HEK293 (cell line): ENCODE measurements around the gene CTDSP2.

Experiments used
- CTCF ChIP-seq: fragments of 450-650 bp; formaldehyde crosslinking; IDR thresholded peaks from 2 replicates; pipeline ENCODE4 v1.5.1; 2016; ENCODE audit warnings: missing biosample characterization, missing genetic modification characterization
- ZNF626 ChIP-seq: fragments of 450-650 bp; sonication (Bioruptor Pico); formaldehyde crosslinking; IDR thresholded peaks from 2 replicates; pipeline ENCODE4 v1.5.1; 2018; ENCODE audit warnings: missing biosample characterization, missing genetic modification characterization, inconsistent platforms
- ZNF747 ChIP-seq: fragments of 450-650 bp; formaldehyde crosslinking; IDR thresholded peaks from 2 replicates; pipeline ENCODE4 v1.5.1; 2016; ENCODE audit warnings: missing biosample characterization, missing genetic modification characterization
- ZSCAN30 ChIP-seq: fragments of 450-650 bp; IDR thresholded peaks from 2 replicates; pipeline ENCODE4 v1.5.1; 2018; ENCODE audit warnings: missing biosample characterization, mild to moderate bottlenecking, missing genetic modification characterization, moderate library complexity
- TF ChIP-seq, protein P1 (sequence below): fragments of 450-650 bp; IDR thresholded peaks from 2 replicates; pipeline ENCODE4 v1.5.1; 2018; ENCODE audit warnings: missing biosample characterization, mild to moderate bottlenecking, missing genetic modification characterization
- TF ChIP-seq, protein P2 (sequence below): sonication (generic); formaldehyde crosslinking; IDR thresholded peaks from 2 replicates; pipeline ENCODE4 v1.8.1; 2022; ENCODE audit warnings: mild to moderate bottlenecking, moderate library complexity, missing genetic modification reagents
- TF ChIP-seq, protein P3 (sequence below): fragments of 450-650 bp; formaldehyde crosslinking; IDR thresholded peaks from 2 replicates; pipeline ENCODE4 v1.5.1; 2016; ENCODE audit warnings: missing biosample characterization, missing genetic modification characterization, low read depth

DNA sequence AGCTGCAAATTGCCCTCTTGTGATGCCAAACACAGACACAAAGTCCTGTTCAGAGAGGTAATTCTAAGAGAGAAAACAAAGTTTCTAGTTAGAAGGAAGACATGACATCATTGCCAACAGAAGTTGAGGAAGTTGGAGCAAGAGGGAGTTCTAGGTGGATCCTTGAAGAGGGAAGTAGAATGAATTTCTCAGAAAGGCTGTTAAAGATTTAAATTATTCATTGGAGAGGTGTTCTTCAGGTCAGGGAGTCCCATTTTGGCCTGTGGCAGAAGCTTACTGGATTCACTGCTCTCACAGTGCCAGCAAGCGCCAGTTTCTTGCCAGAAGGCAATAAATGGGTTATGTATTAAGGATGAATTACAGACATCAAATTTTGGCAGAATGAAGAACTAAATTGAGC lies 48.6 kb downstream of the CTDSP2 start:
- TF ChIP-seq ZSCAN30 (tag by site-specific recombination) = no peak
- TF ChIP-seq CTCF (tag by site-specific recombination) = no peak
- TF ChIP-seq ZNF626 (tag by site-specific recombination) = no peak
- no peak for TF ChIP-seq ZNF747
- TF ChIP-seq, protein P1, sequence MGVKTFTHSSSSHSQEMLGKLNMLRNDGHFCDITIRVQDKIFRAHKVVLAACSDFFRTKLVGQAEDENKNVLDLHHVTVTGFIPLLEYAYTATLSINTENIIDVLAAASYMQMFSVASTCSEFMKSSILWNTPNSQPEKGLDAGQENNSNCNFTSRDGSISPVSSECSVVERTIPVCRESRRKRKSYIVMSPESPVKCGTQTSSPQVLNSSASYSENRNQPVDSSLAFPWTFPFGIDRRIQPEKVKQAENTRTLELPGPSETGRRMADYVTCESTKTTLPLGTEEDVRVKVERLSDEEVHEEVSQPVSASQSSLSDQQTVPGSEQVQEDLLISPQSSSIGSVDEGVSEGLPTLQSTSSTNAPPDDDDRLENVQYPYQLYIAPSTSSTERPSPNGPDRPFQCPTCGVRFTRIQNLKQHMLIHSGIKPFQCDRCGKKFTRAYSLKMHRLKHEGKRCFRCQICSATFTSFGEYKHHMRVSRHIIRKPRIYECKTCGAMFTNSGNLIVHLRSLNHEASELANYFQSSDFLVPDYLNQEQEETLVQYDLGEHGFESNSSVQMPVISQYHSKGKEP (tag by site-specific recombination) = no peak
- TF ChIP-seq, protein P2, sequence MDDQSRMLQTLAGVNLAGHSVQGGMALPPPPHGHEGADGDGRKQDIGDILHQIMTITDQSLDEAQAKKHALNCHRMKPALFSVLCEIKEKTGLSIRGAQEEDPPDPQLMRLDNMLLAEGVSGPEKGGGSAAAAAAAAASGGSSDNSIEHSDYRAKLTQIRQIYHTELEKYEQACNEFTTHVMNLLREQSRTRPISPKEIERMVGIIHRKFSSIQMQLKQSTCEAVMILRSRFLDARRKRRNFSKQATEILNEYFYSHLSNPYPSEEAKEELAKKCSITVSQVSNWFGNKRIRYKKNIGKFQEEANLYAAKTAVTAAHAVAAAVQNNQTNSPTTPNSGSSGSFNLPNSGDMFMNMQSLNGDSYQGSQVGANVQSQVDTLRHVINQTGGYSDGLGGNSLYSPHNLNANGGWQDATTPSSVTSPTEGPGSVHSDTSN (CRISPR knock-in tag) = no peak
- TF ChIP-seq, protein P3, sequence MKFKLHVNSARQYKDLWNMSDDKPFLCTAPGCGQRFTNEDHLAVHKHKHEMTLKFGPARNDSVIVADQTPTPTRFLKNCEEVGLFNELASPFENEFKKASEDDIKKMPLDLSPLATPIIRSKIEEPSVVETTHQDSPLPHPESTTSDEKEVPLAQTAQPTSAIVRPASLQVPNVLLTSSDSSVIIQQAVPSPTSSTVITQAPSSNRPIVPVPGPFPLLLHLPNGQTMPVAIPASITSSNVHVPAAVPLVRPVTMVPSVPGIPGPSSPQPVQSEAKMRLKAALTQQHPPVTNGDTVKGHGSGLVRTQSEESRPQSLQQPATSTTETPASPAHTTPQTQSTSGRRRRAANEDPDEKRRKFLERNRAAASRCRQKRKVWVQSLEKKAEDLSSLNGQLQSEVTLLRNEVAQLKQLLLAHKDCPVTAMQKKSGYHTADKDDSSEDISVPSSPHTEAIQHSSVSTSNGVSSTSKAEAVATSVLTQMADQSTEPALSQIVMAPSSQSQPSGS = 0 out of 2 replicates have a peak, but pooled peaks have one; percentile 16
